Muscle of back (tissue), 11 donors: ENCODE measurements around the gene MRC2. TPM values are rescaled to one million over a fixed set of nuclear protein-coding genes. Genes with fewer than 3 reads are reported as not detected.

Experiments used
- DNase-seq, 3 donors: peaks; one replicate each; pipeline versions ENCODE4 v3.0.0 to v3.0.0-alpha.2; 2013
- polyA plus RNA-seq, 10 donors: library from polyadenylated mRNA; unstranded; fragments of 120-200 nt; gene quantifications; one replicate each; pipeline ENCODE4 v1.2.1, GENCODE V29; 2013; ENCODE audit not compliant: insufficient read length in 10 of 10

MRC2 gene
- polyA plus RNA-seq, 10 donors, result 112 to 237 (median 150) TPM

DNA sequence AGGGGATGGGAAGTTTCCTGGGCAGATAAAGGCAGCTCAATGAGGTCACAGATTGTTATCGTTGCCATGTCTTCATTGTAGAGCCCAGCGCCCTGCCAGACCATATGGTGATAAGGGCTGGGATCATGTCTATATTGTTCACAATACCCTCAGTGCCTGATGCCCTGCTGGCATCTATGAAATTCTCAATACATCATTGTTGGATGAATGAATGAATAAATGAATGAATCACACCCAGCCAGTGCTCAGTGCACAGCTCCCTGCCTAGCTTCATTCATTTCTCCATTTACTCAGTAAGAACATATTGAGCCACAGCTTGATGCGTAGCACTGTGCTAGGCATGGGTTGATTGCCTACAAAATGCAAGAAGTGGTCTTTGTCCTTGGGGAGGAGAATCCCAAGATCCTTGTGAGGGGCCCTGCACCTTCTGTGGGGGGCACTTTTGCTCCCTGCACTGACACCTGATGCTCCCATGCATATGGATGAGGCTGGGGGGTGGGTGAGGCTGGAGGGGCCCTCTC is 29.7 kb downstream of the MRC2 start:
- peak in 1 of 3 donors; percentile 2 for DNase-seq

DNA sequence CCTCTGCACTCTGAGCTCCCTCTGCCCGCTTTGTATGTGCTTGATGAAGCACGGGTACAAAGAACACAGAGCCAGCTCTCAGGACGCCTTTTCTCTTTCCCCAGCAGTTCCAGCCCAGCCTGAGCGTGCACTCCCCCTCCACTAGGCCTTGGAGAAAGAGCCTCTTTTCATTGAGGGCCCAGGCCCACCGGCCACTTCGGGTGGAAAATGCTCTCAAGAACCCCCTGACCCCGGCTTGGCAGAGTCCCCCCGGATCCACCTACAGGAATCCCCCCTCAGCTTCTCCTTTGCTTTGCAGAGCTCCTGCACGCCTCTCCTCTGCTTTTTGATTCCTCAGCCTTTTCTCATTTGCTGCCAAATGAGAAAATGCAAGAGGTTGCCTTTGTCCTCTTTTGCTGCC is 30.2 kb downstream of the MRC2 start:
- DNase-seq, result peak in 1 of 3 donors; percentile 41

DNA sequence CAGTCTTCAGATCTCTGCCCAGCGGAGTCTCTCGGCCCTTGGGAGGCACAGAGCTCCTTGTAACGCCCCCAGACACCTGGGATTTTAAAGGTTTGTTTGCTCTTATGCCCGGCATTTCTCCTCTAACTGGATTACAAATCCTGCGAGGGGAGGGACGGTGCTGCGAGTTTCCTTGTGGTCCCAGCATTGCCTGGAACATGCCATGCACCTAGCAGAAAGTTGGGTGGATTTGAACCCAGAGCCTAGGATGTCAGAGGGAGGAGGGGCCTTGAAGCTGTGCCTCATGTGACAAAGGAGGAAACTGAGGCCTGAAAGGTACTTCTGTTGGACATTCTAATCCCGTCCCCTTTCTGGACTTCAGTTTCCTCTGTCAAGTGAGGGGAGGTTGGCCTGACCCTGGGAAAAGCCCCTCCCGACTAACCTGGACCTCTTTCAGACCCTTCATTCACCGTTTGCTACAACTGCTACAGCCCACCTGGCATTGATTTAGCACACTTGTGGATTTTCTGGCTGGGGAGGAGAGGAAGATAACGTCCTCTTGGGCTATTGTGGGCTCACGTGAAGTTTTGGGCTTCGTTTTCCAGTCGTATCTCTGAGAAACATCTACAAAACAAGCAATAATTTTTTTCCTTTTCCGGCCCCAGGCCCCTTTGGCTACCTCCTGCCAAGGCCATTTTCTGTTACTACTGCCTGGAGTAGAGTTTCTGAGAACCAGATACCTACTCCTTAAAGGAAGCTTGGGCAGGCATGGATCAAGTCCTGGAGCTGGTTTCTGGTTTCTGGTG is 30.9 kb downstream of the MRC2 start:
- DNase-seq, result peak in 1 of 3 donors; percentile 57

GRCh38 chr17:62660629-62661118 is 33.2 kb downstream of the MRC2 start:
- no peak for DNase-seq

- DNase-seq, result no peak
Measured at GRCh38 chr17:62661337-62661736, 33.9 kb downstream of the MRC2 start.

- DNase-seq, result no peak
Measured at GRCh38 chr17:62662855-62663254, 35.4 kb downstream of the MRC2 start.

DNA sequence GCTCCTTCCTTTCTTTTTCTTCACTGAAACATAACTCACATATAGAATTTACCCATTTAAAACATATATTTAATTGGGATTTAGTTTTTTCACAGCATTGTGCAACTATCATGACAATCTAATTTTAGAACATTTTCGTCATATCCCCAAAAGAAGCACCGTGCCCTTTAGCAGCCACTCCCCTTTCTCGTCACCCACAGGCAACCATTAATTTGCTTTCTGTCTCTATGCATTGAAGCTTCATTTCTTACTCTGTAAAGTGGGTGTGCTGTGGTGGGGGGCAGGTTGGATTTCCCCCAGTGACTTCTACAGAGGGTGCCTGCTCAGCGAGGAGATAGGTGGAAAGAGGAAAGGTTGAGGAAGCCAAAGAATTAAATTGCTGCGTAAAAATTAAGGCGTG is 35.8 kb downstream of the MRC2 start:
- DNase-seq, result no peak

- no peak for DNase-seq
Measured at GRCh38 chr17:62664336-62665120, 37.1 kb downstream of the MRC2 start.

- DNase-seq, result no peak
Measured at GRCh38 chr17:62665599-62665998, 38.1 kb downstream of the MRC2 start.

DNA sequence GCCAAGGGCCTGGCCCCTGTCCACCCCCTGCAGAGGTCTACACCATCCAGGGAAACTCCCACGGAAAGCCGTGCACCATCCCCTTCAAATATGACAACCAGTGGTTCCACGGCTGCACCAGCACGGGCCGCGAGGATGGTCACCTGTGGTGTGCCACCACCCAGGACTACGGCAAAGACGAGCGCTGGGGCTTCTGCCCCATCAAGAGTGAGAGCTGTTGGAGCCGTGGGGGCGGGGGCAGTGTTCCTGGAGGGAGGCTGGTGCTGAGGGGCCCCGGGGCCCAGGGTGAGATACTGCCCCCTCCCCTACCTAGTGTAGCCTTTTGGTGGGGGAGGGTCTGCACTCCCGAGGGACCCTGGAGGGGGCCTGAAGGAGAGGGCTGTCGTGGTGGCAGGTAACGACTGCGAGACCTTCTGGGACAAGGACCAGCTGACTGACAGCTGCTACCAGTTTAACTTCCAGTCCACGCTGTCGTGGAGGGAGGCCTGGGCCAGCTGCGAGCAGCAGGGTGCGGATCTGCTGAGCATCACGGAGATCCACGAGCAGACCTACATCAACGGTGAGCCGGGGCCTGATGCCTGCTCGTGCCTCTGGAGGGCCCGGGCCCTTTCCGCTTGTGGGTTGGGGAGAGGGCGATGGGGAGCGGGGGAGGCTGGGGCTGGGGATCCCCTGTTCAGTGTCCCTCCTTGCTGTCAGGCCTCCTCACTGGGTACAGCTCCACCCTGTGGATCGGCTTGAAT is 38.8 kb downstream of the MRC2 start:
- no peak for DNase-seq

- no peak for DNase-seq
Measured at GRCh38 chr17:62666801-62667591, 39.5 kb downstream of the MRC2 start.

GRCh38 chr17:62668091-62668804 is 40.8 kb downstream of the MRC2 start:
- DNase-seq, result no peak

DNA sequence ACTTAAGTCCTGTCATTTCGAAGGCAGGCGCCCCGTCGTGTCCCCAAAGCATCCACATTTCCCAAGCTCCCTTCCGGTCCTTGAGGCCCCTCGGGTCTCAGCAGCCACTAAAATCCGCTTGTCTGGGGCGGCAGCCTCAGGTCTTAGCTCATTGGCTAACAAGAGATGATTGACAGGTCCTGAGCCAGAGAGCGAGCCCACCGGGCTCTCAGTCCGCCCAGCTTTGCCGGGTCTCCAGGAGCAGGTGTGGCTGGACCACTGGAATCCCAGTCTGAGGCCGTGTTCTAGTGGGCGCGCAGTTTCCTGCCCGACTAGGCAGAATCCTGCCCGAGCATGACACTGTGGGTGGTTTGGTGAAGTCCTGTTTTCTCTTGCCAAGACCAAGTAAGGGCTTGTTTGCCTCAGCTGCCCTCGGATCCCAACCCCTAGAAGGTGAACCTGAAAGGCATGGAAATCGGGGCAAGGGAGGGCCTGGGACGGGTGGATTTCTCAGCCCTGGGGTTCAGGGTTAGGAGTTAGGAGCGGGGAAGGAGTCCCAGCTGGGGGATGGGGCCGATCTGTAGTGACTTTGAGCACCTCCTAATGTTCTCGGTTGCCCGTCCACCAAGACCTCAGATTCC is 42.8 kb downstream of the MRC2 start:
- DNase-seq, result no peak

DNA sequence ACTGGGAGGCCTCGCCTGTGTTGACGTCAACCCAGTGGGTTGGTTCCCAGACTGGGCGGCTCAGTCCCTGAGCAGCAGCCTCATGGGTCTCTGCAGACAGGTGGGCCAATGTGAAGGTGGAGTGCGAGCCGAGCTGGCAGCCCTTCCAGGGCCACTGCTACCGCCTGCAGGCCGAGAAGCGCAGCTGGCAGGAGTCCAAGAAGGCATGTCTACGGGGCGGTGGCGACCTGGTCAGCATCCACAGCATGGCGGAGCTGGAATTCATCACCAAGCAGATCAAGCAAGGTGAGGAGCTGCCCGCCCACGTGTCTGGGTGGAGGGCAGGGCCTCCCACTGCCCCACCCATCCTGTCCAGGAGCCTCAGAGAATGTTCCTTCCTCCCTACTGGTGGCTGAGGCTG is 44.1 kb downstream of the MRC2 start:
- no peak for DNase-seq

- no peak for DNase-seq
Measured at GRCh38 chr17:62672957-62673356, 45.5 kb downstream of the MRC2 start.

DNA sequence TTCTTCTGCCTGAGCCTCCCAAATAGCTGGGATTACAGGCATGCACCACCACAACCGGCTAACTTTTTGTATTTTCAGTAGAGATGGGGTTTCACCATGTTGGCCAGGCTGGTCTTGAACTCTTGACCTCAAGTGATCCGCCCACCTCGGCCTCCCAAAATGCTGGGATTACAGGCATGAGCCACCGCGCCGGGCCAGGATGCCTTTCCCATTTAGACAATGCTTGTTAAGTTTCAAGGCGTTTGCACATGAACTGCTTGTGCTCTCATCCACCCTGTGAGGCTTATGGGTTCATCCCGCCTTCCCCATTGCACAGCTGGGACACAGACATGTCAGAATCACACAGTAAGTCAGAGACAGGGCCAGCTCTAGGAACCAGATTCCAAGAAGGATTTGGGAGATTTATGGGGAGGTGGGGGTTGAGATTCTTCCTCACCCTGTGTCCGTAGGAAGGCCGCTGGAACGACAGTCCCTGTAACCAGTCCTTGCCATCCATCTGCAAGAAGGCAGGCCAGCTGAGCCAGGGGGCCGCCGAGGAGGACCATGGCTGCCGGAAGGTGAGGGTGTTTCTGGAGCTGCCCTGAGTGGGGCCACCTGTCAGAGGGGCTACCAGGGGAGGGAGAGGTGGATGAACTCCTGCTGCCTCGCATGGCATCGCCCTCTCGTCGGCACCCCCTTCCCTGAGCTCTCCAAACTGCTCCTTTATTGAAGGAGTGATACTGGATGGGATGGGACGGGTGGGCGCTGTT is 46.3 kb downstream of the MRC2 start:
- DNase-seq, result no peak

- DNase-seq, result no peak
Measured at GRCh38 chr17:62674363-62674739, 46.9 kb downstream of the MRC2 start.

- DNase-seq, result no peak
Measured at GRCh38 chr17:62674841-62675240, 47.4 kb downstream of the MRC2 start.

DNA sequence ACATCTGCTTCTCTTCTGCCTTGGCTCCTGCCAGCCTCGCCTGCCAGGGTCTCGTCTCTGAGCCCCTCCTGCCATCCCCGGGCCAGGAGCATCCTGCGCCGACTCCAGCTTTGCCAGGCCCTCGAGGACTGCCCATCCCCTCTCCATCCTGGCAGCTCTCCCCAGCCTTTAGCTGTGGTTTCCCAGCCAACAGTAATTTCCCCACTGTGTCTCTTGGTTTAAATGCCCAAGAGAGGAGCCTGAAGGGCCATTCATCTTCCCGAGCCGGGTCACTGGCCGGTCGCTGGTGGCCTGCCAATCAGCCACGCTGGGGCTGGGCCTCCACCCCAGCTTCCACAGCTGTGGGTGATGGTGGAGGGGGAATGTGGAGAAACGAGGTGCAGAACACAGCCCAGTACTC is 47.8 kb downstream of the MRC2 start:
- peak in 2 of 3 donors; percentile 60 to 69 for DNase-seq
